HG03280 (cell line): ENCODE measurements around the gene UPP1.
"Not testable (repeated sequence)": the region's sequence is repeated elsewhere in the genome, so short reads cannot be mapped to it uniquely, and the experiment has no call there.

Experiments
- ATAC-seq: cut with Tn5 transposase; IDR thresholded peaks from one replicate; pipeline ENCODE4 v1.9.1; 2021; ENCODE audit warnings: mild to moderate bottlenecking, moderate library complexity; ENCODE audit not compliant: unreplicated experiment

Gene UPP1

GRCh38 chr7:48110868-48111267 is 21.8 kb downstream of the UPP1 start:
- no peak for ATAC-seq

DNA sequence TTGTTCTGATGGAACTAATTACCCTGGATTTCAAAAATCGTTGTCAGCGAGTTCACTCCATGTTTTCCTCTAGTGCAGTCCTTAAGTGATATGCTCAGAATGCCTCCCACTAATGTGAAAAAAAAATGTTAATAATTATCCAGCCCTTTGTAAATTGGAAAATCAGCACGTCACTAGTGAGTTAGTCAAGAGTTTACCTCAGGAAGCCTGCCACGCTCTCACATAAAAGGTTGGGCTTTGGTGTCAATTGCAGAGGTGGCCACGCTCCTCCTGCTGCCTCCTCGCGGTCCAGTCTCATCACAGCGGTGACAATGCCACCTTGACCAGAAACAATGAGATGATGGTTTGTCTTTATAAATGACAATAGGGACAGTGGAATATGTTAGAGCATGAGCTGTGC is 22.5 kb downstream of the UPP1 start:
- no peak for ATAC-seq

DNA sequence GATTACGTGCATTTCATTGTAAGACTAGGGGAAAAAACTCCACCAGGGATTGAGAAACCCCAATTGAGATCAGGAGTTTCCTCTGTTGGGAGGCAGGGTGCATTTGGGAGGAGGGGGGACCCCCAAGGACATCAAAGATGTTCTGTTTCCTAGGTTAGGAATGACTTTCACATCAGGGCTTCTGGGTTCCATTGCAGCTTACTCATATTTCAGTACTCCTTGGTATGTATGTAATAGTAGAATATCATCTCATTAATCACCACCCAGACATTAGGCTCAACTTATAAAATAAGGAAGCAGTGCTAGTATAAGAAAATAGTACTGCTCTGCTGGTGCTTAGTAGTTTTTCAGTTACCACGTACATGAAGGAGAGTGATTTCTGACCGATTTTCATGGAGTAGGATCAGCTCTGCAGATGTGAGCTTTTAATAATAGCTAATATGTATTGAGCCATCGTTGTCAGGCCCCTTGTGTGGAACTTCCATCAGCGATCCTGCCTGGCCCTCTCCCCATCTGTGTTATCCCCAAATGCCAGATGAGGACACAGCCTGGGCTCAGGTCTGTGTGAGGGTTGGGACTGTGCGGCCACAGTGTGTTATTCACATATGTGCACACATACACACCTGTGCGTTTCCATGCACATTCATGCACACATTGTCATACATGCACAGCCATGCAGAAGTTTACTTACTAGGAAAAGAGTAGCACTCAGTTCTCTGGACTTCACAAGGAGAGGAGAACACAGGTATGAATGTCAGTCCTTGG is 23.5 kb downstream of the UPP1 start:
- no peak for ATAC-seq

DNA sequence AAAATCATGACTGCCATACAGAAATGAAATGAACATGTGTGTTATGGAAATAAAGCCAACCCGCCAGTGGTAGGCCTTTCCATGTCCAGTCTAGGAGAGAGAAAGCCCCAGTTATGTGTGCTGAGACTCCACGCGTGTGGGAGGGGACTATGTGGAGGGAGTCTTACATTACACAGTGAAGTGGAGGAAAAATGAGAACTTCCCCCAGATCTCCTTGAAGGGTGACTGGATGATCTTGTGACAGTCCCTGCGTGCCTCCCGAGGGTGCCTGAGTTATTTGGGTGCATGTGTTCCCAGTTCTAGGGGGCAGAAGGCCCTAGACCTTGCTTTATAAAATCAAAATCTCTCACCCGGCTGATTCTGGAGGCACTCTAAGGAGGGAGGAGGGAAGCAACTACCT is 24.2 kb downstream of the UPP1 start:
- no peak for ATAC-seq

GRCh38 chr7:48114115-48114514 is 25.1 kb downstream of the UPP1 start:
- ATAC-seq: no peak

DNA sequence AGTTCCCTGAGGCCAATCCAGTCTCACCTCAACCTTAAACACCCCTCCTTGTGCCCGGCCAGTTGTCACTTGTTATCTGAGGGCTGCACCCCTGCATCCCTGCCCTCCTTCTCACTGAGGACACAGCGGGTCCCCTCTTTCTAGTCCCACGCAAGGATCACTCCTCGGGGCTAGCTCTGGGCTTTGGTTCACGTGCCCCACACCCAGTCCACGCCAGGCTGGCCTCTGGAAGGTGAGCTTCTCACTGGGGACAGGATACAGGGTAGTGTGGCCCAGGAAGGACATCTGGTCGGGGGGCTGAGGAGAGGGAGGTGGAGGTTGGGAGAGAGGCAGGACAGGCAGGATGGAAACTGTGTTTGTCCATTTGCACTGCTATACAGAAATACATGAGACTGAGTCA is 25.5 kb downstream of the UPP1 start:
- no peak for ATAC-seq

DNA sequence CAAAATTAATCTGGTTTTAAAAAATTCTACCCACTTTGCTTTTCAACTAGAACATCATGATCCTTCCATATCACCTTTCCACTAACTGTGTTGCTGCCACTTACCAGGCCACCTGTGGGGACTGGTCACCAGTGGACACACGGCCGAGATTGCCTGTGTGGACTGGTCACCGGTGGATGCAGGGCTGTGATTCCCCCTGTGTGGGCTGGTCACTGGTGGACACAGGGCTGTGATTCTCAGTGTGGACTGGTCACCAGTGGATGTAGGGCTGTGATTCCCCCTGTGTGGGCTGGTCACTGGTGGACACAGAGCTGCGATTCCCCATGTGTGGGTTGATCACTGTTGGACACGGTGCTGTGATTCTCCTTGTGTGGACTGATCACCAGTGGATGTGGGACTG is 27.0 kb downstream of the UPP1 start:
- ATAC-seq: no peak

DNA sequence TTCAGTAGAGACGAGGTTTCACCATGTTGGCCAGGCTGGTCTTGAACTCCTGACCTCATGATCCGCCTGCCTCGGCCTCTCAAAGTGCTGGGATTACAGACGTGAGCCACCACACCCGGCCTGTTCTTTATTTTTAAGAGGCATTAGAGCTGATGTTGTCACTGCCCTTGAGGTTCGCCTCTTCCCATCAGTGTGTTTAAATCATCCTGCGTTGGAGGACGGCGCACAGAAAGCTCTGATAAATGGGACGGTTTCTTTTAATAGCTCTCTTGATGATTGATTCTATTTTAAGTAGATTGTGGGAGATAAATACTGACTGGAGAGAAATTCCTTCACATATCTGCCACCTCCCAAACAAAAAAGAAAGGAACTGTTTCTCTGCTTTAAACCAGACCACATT is 29.0 kb downstream of the UPP1 start:
- no peak for ATAC-seq

GRCh38 chr7:48120536-48120935 is 31.5 kb downstream of the UPP1 start:
- not testable (repeated sequence) for ATAC-seq

DNA sequence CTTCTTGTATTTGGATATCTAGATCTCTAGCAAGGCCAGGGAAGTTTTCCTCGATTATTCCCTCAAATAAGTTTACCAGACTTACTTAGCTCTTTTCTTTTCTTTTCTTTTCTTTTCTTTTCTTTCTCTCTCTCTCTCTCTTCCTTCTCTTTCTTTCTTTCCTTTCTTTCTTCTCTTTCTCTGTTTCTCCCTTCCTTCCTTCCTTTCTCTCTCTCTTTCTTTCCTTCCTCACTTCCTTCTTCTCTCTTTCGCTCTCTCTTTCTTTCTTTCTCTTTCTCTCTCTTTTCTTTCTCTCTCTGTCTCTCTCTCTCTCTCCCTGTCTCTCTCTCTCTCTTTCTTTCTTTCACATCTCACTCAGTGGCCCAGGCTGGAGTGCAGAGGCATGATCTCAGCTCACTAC is 37.0 kb downstream of the UPP1 start:
- ATAC-seq: no peak

GRCh38 chr7:48130658-48131108 is 41.6 kb downstream of the UPP1 start:
- ATAC-seq: peak; percentile 55

GRCh38 chr7:48132792-48133191 is 43.7 kb downstream of the UPP1 start:
- ATAC-seq: no peak

- ATAC-seq: no peak
Observed at GRCh38 chr7:48139459-48139858, 50.4 kb downstream of the UPP1 start.

- no peak for ATAC-seq
Observed at GRCh38 chr7:48140001-48140681, 51.1 kb downstream of the UPP1 start.

- no peak for ATAC-seq
Observed at GRCh38 chr7:48141521-48141920, 52.5 kb downstream of the UPP1 start.

GRCh38 chr7:48144291-48144768 is 55.3 kb downstream of the UPP1 start:
- no peak for ATAC-seq

- ATAC-seq: no peak
Observed at GRCh38 chr7:48147078-48147591, 58.1 kb downstream of the UPP1 start.

GRCh38 chr7:48147690-48148089 is 58.6 kb downstream of the UPP1 start:
- not testable (repeated sequence) for ATAC-seq

- ATAC-seq: no peak
Observed at GRCh38 chr7:48148311-48148710, 59.2 kb downstream of the UPP1 start.

DNA sequence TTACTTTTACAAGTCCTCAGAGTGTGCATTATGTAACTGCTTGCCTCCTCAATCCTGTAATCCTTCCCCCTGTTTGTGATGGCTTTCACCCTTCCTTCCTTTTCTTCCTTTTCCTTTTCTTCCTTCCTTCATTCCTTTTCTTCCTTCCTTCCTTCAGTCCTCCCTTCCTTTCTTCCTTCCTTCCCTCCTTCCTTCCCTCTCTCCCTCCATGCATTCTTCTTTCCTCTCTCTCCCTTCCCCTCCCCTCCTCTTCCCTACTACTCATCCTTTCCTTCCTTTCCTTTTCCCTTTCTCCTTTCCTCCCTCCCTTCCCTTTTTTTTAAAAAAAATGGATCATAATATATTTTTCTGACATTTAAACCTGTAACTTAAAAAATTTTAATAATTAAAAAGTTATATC is 60.0 kb downstream of the UPP1 start:
- ATAC-seq: no peak

DNA sequence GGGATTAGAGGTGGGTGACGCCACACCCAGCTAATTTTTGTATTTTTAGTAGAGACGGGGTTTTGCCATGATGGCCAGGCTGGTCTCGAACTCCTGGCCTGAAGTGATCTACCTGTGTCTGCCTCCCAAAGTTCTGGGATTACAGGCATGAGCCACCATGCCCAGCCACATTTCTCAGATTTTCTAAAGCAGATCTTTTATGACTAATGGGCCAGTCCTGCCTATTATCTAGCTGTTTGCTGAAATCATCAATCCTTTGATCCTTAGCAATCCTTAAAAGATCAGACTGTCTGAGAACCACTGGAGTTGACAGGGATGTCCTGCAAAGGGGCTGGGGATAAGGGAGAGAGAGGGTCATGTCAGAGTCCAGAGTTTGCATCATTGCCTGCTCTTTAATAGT is 61.0 kb downstream of the UPP1 start:
- no peak for ATAC-seq

DNA sequence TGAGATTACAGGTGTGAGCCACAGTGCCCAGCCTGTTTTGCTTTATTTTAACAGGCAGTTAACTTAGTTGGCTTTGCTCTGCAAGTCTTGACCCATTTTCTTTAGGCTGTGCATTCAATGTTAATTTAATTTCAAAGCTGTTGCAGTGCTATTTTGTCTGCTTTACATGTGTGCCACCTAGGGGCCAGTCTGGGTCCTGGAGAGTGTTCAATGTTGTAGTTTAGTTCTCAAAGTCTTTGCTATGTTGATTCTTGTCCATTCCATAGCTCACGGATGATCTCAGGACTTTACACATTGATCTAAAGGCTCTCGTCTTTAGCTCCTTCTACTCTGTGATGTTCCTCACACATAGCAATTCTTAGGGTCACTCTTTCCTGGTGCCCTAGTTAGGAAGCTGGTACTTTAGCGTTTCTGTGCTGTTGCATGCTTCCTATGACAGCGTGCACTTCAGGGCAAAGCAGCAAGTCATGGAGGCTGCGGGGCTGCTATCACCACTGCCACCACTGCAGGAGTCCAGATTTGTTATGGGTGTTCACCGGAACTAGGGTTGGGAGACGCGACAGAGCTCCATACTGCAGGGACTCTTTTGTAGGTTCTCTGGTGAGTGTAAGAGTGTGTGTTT is 65.8 kb downstream of the UPP1 start:
- ATAC-seq: no peak
